ENCODE results near the gene NF1.

Gene NF1

DNA sequence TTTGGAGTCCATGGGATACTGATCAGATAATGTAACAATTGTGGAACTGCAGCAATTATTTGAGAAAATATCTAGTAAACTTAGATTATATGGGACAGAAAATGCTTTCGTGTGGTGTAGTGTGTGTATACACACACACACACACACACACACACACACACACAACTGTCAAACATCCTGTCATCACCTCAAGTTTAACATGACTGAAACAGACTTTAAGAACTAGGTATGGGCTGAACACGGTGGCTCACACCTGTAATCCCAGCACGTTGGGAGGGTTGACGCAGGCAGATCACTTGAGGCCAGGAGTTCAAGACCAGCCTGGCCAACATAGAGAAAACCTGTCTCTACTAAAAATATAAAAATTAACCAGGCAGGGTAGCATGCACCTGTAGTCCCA is 227.2 kb downstream of the NF1 start:
- no peaks in the 10 kb centered on the region for H3K36me3 ChIP-seq (replicated peaks; ENCODE audit: insufficient read depth, low read length)
- peaks cover 20% of the 10 kb centered on the region for H3K4me1 ChIP-seq (ENCODE audit: low read length)
- 0 out of 2 replicates have a peak overlapping the region, but pooled peaks have one; percentile 7 for H3K9ac ChIP-seq (ENCODE audit: low read length)
- no peaks in the 10 kb centered on the region for H3K9me2 ChIP-seq (replicated peaks; ENCODE audit: insufficient read depth, low read length)
- peak overlapping the region; percentile 90; the same call in 1 of the 2 replicates for H3K27ac ChIP-seq (ENCODE audit: low read length)
- no peaks in the 10 kb centered on the region for H4K20me1 ChIP-seq (ENCODE audit: insufficient read depth, low read length)
- DNase-seq: no peak
- H3K4me2 ChIP-seq (ENCODE audit: low read depth, low read length): peak overlapping the region; percentile 36; the same call in 1 of the 2 replicates
- peaks cover 57% of the 10 kb centered on the region for H3K79me2 ChIP-seq (ENCODE audit: low read length)
- H3K9me3 ChIP-seq (replicated peaks; ENCODE audit: insufficient read depth, low read length): no peaks in the 10 kb centered on the region
- TF ChIP-seq CTCF (IDR thresholded peaks at IDR 0.05; ENCODE audit: low read length) (no peak), EZH2phosphoT487 (IDR thresholded peaks at IDR 0.05; ENCODE audit: low read length) (no peak), EZH2 (optimal IDR thresholded peaks at IDR 0.05; ENCODE audit: low read depth, low read length) (no peak)
- no peaks in the 10 kb centered on the region for H3K27me3 ChIP-seq (replicated peaks; ENCODE audit: insufficient read depth, low read length)
- peaks cover 47% of the 10 kb centered on the region for H3F3A ChIP-seq (ENCODE audit: insufficient read depth, low read length)
- no peak overlapping the region for H2AFZ ChIP-seq (ENCODE audit: low read length)
- no peak overlapping the region for H3K4me3 ChIP-seq (ENCODE audit: low read length)

GRCh38 chr17:31323551-31323950 is 228.8 kb downstream of the NF1 start:
- no peaks in the 10 kb centered on the region for H3K9me3 ChIP-seq (replicated peaks; ENCODE audit: insufficient read depth, low read length)
- peaks cover 39% of the 10 kb centered on the region for H3F3A ChIP-seq (ENCODE audit: insufficient read depth, low read length)
- no peaks in the 10 kb centered on the region for H4K20me1 ChIP-seq (ENCODE audit: insufficient read depth, low read length)
- H2AFZ ChIP-seq (ENCODE audit: low read length): no peak overlapping the region
- H3K9me2 ChIP-seq (replicated peaks; ENCODE audit: insufficient read depth, low read length): no peaks in the 10 kb centered on the region
- DNase-seq: peak; percentile 48
- H3K27ac ChIP-seq (ENCODE audit: low read length): peak overlapping the region; percentile 37; the same call in 1 of the 2 replicates
- H3K4me3 ChIP-seq (ENCODE audit: low read length): no peak overlapping the region
- peaks cover 20% of the 10 kb centered on the region for H3K4me1 ChIP-seq (ENCODE audit: low read length)
- no peak overlapping the region for H3K9ac ChIP-seq (ENCODE audit: low read length)
- no peaks in the 10 kb centered on the region for H3K27me3 ChIP-seq (replicated peaks; ENCODE audit: insufficient read depth, low read length)
- H3K36me3 ChIP-seq (replicated peaks; ENCODE audit: insufficient read depth, low read length): no peaks in the 10 kb centered on the region
- TF ChIP-seq EZH2 (optimal IDR thresholded peaks at IDR 0.05; ENCODE audit: low read depth, low read length) (no peak), EZH2phosphoT487 (IDR thresholded peaks at IDR 0.05; ENCODE audit: low read length) (no peak), CTCF (IDR thresholded peaks at IDR 0.05; ENCODE audit: low read length) (no peak)
- H3K79me2 ChIP-seq (ENCODE audit: low read length): peaks cover 41% of the 10 kb centered on the region
- peak overlapping the region; percentile 20; the same call in 1 of the 2 replicates for H3K4me2 ChIP-seq (ENCODE audit: low read depth, low read length)

DNA sequence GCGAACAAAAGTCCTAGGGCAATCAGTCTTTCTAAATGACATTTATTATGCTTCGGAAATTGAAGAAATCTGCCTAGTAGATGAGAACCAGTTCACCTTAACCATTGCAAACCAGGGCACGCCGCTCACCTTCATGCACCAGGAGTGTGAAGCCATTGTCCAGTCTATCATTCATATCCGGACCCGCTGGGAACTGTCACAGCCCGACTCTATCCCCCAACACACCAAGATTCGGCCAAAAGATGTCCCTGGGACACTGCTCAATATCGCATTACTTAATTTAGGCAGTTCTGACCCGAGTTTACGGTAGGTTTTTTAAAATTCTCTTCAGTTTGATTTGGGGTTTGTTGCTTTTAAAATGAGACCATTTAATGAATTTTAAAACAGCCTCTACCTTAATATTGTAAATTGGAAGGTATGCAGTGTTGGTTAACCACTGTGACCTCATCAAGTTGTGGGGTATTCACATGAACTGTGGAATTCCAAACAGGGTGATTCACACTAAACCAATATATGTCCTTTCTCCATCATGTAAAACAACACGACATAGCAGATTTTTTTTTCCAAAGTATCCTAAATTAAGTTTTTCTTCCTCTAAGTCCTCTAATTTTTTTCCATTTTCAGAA is 232.9 kb downstream of the NF1 start:
- no peak overlapping the region for H3K4me2 ChIP-seq (ENCODE audit: low read depth, low read length)
- H3K36me3 ChIP-seq (replicated peaks; ENCODE audit: insufficient read depth, low read length): no peaks in the 10 kb centered on the region
- H3K27ac ChIP-seq (ENCODE audit: low read length): no peak overlapping the region
- no peaks in the 10 kb centered on the region for H3K27me3 ChIP-seq (replicated peaks; ENCODE audit: insufficient read depth, low read length)
- peaks cover 6% of the 10 kb centered on the region for H3F3A ChIP-seq (ENCODE audit: insufficient read depth, low read length)
- no peak for TF ChIP-seq CTCF (IDR thresholded peaks at IDR 0.05; ENCODE audit: low read length)
- TF ChIP-seq EZH2phosphoT487 (IDR thresholded peaks at IDR 0.05; ENCODE audit: low read length): no peak
- TF ChIP-seq EZH2 (optimal IDR thresholded peaks at IDR 0.05; ENCODE audit: low read depth, low read length): no peak
- no peak for DNase-seq
- H4K20me1 ChIP-seq (ENCODE audit: insufficient read depth, low read length): no peaks in the 10 kb centered on the region
- no peak overlapping the region for H3K4me3 ChIP-seq (ENCODE audit: low read length)
- H3K9ac ChIP-seq (ENCODE audit: low read length): no peak overlapping the region
- peaks cover 12% of the 10 kb centered on the region for H3K4me1 ChIP-seq (ENCODE audit: low read length)
- H3K79me2 ChIP-seq (ENCODE audit: low read length): peaks cover 4% of the 10 kb centered on the region
- H3K9me3 ChIP-seq (replicated peaks; ENCODE audit: insufficient read depth, low read length): no peaks in the 10 kb centered on the region
- no peaks in the 10 kb centered on the region for H3K9me2 ChIP-seq (replicated peaks; ENCODE audit: insufficient read depth, low read length)
- H2AFZ ChIP-seq (ENCODE audit: low read length): no peak overlapping the region
